HG03280 (cell line): ENCODE measurements around the gene MGRN1.

Experiments
- ATAC-seq: cut with Tn5 transposase; IDR thresholded peaks from one replicate; pipeline ENCODE4 v1.9.1; 2021; ENCODE audit warnings: mild to moderate bottlenecking, moderate library complexity; ENCODE audit not compliant: unreplicated experiment

MGRN1 gene

GRCh38 chr16:4624015-4624826, at the start of gene MGRN1:
TSS of gene MGRN1 (plus strand) at chr16:4624826. CDS start at chr16:4624961, 135 bp downstream.
- ATAC-seq: peak; percentile 74

- ATAC-seq: no peak
These were observed 49.5 kb upstream of the MGRN1 start for GRCh38 chr16:4574919-4575705.

- no peak for ATAC-seq
These were observed 48.6 kb upstream of the MGRN1 start for GRCh38 chr16:4576008-4576407.

DNA sequence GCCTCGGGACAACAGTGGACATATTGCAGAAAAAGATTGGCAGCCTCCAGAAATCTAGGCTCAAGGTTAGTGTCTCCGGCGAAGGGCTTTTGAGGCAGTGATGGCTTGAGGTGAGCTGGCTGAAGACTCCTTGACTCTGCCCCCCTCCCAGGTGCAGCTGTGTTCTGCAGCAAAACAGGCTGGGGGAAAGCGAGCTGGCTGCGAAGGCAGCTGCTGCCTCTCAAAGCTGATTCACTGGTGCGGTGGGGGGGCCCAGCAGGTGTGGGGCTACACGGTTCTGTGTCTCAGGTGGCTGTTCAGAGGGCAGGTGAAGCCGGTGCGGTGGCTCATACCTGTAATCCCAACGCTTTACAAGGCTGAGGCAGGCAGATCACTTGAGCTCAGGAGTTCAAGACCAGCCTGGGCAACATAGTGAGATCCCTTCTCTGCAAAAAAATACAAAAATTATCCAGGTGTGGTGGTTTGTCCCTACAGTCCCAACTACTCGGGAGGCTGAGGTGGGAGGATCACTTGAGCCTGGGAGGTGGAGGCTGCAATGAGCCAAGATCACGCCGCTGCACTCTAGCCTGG, 45.6 kb upstream of the MGRN1 start:
- ATAC-seq: no peak

GRCh38 chr16:4580250-4580649, 44.4 kb upstream of the MGRN1 start:
- no peak for ATAC-seq

DNA sequence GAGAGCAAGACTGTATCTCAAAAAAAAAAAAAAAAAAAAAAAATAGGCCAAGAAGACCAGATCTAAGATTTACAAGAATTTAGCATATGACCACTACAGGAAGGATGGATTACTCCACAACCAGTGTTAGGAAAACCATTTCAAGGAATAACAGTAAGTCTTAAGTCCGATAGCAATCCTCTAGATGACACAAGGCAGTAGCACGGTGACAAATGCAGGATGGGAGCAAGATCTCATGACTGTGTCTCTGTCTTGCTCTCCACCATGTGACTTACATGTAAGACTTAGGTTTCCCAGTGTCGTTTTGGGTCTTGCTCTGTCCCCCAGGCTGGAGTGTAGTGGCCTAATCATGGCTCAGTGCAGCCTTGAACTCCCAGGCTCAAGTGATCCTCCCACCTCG, 40.7 kb upstream of the MGRN1 start:
- ATAC-seq: no peak

GRCh38 chr16:4586291-4586690, 38.3 kb upstream of the MGRN1 start:
- no peak for ATAC-seq

DNA sequence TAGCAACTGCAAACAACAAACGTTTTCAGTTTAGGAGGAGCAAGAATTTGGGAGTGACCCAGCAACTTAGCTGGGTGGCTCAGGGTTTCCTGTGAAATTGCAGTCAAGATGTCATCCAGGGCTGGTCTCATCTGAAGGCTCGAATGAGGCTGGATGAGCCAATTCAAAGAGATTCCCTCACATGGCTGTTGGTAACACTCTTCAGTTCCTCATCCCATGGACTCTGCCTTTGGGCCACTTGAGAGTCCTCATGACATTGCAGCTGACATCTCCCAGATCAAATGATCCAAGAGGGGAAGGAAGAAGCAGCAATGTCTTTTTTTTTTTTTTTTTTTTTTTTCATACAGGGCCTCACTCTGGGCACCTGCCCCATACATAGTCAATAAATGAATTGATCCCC, 36.2 kb upstream of the MGRN1 start:
- no peak for ATAC-seq

GRCh38 chr16:4588961-4589360, 35.7 kb upstream of the MGRN1 start:
- no peak for ATAC-seq

DNA sequence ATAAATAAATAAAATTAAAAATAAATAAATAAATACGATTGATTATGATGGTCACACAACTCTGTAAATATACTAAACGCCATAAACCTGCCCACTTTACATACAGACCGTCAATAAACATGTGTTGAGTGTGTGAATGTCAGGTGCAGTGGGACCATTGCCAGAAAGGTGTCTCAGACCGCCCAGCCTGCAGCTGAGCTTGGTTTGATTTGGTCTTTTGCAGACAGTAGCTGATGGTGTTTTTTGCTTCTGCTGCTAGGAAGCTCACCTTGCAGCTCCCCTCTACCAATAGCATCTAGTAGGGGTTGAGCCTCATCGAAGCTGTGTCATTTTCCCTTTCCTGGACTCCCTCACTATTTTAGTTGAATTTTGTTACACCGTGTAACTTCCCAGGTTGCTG, 33.4 kb upstream of the MGRN1 start:
- no peak for ATAC-seq

DNA sequence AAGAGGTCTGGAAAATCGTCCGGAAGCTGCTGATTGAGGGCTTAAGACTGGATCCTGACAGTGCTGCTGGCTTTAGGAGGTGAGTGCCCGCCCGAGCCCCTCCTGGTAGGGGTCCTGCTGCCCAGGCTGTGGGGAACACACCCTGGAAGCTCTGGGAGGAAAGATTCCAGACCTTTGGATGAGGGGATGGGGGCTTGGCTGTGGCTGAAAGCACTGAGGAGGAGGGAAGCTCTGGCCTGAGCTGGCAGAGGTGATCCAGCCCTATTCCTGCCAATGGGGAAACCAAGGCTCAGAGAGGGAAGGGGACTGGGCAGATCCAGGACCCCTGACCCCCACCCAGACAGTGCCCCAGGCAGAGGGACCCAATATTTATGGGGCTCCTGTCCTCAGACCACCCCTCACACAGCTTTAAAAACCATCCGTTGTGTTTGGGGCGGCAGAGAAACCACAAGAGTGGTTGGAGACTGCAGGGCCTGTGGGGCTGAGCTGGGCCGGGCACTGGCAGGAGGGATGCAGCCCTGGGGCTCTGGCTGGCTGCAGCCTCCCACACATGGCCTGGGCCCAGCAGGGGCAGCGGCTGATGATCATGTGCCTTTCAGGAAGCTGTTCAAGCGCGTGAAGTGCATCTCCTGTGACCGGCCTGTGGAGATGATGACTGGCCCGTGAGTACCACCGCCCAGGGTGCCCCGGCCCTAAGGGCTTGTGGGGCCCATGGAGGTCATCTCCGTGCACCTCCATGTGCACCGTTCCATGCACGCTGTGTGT, 32.7 kb upstream of the MGRN1 start:
- no peak for ATAC-seq

- ATAC-seq: no peak
These were observed 31.5 kb upstream of the MGRN1 start for GRCh38 chr16:4593086-4593485.

DNA sequence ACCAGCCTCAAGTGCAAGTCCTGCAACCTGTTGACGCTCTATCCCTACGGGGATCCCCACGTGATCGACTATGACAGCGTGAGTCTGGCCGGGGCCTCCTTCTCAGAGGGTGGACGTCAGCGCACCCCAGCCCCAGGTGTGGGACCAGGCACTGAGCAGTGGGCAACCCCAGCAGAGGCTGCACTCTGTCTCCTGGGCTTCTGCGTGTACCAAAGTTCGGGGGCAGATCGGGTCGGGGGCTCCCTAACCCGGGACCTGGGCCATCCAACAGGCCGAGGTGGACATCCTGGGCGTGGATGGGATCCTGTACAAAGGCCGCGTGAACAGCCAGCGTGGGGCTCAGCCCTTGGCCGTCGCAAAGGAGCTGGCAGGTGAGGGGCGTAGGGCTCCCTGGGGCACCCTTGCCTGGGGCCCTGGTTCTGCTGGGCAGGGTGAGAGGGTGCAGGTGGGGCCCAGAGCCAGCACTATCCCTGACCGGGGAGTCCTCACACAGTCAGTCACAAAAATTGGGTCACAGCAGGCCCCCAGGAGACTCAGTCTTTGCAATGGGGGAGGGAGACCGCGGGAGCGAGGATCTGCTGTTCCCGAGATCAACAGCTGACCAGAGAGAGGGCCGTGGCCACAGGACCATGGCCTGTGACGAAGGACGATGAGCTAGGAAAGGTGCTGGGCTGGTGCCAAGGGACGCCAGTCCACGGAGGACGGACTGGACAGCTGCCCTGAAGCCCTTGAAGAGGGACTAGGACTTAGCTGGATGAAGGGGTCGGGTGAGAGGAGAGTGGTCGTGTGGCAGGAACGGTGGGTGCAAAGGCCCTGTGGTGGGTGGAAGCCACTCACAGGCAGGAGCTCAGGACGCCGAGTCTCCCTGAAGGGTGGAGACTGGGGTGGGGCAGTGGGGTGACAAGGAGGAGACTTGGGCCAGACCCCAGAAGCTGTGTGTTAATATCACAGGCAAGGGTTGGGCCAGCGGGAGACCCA, 29.9 kb upstream of the MGRN1 start:
- ATAC-seq: no peak

DNA sequence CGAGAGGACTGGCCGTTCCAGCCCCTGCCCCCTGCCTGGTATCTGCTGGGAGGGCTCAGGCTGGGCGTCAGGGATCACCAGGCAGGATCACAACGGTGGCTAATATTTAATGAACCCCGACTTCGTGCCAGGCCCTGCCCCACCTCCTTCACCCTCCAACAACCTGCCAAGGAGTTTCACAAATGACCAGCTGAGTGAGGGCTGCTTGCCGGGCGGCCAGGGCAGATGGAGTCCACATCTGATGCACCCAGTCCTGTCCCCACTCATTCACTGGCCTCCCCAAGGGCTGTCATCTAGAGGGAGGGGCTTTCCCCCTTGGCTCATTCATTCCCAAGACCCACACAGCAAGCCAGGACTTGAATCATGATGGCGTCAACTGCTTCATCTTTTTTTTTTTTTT, 27.5 kb upstream of the MGRN1 start:
- ATAC-seq: no peak

DNA sequence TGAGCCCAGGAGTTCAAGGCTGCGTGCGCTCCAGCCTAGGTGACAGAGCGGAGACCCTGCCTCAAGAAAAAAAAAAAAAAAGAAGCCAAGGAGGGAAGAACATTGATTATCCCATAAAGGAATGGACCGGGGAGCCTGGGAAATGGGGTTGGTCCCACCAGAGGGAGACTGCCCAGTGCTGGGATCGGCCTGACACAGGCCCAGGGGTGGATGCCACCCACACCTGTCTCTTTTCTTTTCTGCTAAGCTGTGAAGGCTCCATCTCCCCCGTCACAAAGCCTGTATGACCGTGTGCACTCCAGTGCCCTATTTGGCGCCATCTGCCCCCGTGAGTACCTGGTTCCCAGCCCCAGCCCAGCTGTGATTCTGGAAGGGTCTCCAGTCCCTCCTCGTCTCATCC, 25.6 kb upstream of the MGRN1 start:
- ATAC-seq: no peak

DNA sequence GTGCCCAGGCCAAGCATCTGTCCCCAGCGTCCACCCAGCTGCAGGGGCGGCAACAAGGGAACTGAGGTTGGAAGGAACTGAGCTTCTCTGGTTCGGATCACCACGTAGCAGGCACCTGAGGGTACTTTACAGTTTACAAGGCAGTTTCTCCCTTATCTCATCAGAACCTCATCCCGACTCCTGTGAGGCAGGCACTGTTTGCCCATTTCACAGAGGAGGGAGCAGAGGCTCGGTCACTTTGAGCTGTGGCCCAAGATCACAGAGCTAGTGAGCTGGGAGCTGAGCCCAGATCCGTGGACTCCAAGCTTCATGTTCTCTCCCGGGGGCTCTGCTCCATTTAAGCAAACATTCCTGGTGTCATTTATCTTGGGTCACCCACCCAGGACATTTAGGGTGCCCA, 25.1 kb upstream of the MGRN1 start:
- ATAC-seq: no peak

GRCh38 chr16:4601036-4601863, 23.4 kb upstream of the MGRN1 start:
- no peak for ATAC-seq

DNA sequence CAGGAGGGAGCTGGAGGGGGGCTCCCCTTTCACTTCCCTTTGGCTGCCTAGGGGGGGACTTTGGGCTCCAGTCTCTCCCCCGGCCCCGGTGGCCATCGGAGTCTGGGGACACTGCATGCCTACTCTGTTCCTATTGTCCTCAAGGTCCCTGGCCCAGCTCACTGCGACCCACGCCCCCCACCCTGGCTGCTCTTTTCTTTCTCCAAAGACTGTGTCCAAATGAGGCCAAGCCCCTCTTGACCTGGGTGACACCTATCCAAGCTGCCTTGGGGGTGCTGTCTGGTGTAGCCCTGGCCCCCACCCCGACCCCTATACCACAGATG, 22.8 kb upstream of the MGRN1 start:
- ATAC-seq: no peak

GRCh38 chr16:4602331-4602730, 22.3 kb upstream of the MGRN1 start:
- no peak for ATAC-seq
